Measurements from ENCODE around the gene ACADSB. TPM values are rescaled to one million over a fixed set of nuclear protein-coding genes. Genes with fewer than 3 reads are reported as not detected.

Gene ACADSB
- total RNA-seq, 1 donor from 2014 or later: 27.3 TPM

DNA sequence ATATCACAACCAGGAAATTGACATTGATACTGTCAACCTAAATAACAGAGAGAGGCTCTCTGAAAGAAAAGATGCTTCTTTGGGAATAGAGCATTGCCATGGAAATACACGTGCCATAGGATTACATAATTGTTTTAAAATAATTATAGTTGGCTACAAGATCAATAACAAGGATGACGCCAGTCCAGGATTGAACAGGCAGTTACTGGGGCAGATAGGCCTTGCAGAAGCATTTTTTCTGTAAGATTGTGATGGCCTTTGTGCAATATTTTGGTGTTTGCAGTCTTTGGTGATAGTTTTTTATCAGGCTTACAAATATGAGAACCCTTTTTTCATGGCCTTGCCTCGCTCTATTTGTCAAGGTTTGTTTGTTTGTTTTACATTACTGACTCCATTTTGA lies 10.5 kb downstream of the ACADSB start:
- TF ChIP-seq, protein P1, sequence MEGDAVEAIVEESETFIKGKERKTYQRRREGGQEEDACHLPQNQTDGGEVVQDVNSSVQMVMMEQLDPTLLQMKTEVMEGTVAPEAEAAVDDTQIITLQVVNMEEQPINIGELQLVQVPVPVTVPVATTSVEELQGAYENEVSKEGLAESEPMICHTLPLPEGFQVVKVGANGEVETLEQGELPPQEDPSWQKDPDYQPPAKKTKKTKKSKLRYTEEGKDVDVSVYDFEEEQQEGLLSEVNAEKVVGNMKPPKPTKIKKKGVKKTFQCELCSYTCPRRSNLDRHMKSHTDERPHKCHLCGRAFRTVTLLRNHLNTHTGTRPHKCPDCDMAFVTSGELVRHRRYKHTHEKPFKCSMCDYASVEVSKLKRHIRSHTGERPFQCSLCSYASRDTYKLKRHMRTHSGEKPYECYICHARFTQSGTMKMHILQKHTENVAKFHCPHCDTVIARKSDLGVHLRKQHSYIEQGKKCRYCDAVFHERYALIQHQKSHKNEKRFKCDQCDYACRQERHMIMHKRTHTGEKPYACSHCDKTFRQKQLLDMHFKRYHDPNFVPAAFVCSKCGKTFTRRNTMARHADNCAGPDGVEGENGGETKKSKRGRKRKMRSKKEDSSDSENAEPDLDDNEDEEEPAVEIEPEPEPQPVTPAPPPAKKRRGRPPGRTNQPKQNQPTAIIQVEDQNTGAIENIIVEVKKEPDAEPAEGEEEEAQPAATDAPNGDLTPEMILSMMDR (conservative IDR thresholded peaks at IDR 0.05): no peak
- no peak for DNase-seq (ENCODE audit: extremely low spot score, unreplicated experiment)
- H3K9me3 Mint-ChIP-seq: no peaks in the 10 kb centered on the region
- H3K36me3 Mint-ChIP-seq: no peaks in the 10 kb centered on the region
- H3K27ac Mint-ChIP-seq: no peak overlapping the region
- H3K4me1 Mint-ChIP-seq (ENCODE audit: unreplicated experiment): no peaks in the 10 kb centered on the region
- H3K27me3 Mint-ChIP-seq: no peaks in the 10 kb centered on the region
- no peak overlapping the region for H3K4me3 Mint-ChIP-seq

DNA sequence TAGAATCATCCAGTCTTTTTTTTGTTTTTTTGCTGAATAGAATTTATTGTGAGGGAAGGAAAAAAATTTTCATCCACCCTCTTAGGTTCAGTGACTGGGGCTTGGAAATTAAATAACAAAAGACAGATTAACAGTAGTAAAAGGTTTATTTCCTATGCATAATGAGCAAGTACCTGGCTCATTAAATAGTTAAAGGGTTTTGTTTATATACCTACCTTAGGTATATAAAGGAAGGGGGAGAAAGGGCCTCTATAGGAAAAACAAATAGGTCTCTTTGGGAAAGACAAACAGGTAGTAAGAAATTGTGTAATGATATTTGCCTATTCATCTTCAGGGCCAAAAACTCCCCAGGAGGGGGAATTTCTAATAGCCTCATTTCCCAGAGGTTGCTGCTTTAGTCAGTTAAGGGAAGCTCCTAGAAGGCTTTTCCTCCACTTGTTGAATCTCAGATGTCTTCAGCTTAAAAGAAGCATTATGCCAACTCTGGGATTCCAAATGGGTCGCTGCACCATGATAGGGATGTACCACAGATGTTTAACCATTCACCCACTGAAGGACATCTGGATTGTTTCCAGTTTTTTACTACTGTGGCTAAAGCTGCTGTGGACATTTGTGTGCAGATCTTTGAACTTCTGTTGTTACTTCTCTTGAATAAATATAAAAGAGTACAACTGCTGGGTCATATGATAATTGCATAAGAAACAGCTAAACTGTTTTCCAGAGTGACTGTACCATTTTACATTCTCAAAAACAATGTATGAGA lies 11.3 kb downstream of the ACADSB start:
- no peak overlapping the region for H3K4me3 Mint-ChIP-seq

DNA sequence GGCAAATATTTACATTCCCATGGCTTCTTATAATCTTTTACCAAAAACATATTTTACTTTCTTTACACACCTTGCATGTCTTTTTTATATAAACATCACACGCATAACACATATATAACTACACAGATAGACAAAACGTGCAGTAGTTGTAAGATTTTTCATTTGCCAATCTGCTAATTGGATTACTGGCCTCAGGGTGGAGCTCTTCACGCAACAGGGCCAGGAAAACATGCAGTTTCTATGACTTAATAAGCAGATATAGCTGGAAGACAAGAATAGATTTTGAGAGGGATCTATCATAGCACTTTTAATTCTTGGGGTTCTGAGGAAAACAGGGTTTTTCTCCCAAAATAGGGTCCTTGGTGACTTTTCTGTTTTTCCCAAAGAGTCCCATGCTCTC lies 12.7 kb downstream of the ACADSB start:
- H3K4me1 Mint-ChIP-seq (ENCODE audit: unreplicated experiment): no peaks in the 10 kb centered on the region
- no peak overlapping the region for H3K4me3 Mint-ChIP-seq
- H3K27ac Mint-ChIP-seq: no peak overlapping the region
- no peaks in the 10 kb centered on the region for H3K9me3 Mint-ChIP-seq
- no peak for DNase-seq (ENCODE audit: extremely low spot score, unreplicated experiment)
- no peaks in the 10 kb centered on the region for H3K27me3 Mint-ChIP-seq
- H3K36me3 Mint-ChIP-seq: no peaks in the 10 kb centered on the region
- TF ChIP-seq, protein P1 (conservative IDR thresholded peaks at IDR 0.05): peak; percentile 43

More for the DNA sequence above, 11.3 kb downstream of the ACADSB start:
- Mint-ChIP-seq H3K27me3 (no peaks in the 10 kb centered on the region), H3K9me3 (no peaks in the 10 kb centered on the region), H3K27ac (no peak overlapping the region), H3K36me3 (no peaks in the 10 kb centered on the region), H3K4me1 (ENCODE audit: unreplicated experiment) (no peaks in the 10 kb centered on the region)
- DNase-seq (ENCODE audit: extremely low spot score, unreplicated experiment): no peak
- TF ChIP-seq, protein P1 (conservative IDR thresholded peaks at IDR 0.05): no peak

DNA sequence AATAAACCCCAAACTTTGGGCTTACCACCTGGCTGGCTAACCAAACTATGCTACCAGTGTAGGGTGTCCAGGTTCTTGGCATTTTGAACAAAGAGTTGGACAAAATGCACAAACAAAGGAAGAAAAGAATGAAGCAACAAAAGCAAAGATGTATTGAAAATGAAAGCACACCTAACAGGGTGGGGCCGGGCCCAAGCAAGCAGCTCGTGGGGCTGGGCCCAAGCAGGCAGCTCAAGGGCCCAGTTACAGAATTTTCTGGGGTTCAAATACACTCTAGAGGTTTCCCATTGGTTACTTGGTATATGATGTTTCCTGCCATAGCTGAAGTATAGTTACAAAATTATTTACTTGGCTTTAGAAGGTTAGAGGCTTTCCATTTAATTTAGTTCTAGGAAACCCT lies 15.7 kb downstream of the ACADSB start:
- no peaks in the 10 kb centered on the region for H3K27me3 Mint-ChIP-seq
- no peak for DNase-seq (ENCODE audit: extremely low spot score, unreplicated experiment)

DNA sequence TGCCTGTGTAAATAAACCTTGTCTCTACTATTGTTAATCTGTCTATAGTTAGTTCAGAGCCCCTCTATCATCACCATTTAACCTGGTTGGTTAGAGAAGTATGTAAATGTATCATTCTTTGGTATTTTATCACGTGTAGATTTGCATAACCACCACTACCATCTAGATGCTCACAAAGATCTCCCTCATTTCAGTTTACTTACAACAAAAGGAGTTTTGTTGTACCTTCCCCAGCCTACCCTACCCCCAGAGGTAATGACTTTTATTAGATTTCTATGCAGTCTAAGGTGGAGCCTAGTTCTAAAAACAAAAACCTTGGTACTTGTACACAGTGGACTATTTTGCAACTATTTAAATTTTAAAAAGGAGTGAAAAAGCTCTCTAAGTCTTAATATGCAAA lies 17.5 kb downstream of the ACADSB start:
- no peak for DNase-seq (ENCODE audit: extremely low spot score, unreplicated experiment)
- Mint-ChIP-seq H3K27me3 (no peaks in the 10 kb centered on the region), H3K4me1 (ENCODE audit: unreplicated experiment) (no peaks in the 10 kb centered on the region), H3K27ac (no peak overlapping the region), H3K9me3 (no peaks in the 10 kb centered on the region), H3K36me3 (peaks cover 5% of the 10 kb centered on the region), H3K4me3 (no peak overlapping the region)
- TF ChIP-seq, protein P1 (conservative IDR thresholded peaks at IDR 0.05): no peak

More for the DNA sequence above, 15.7 kb downstream of the ACADSB start:
- H3K27ac Mint-ChIP-seq: no peak overlapping the region
- TF ChIP-seq, protein P1 (conservative IDR thresholded peaks at IDR 0.05): no peak
- no peaks in the 10 kb centered on the region for H3K9me3 Mint-ChIP-seq
- peaks cover 3% of the 10 kb centered on the region for H3K36me3 Mint-ChIP-seq
- no peak overlapping the region for H3K4me3 Mint-ChIP-seq
- H3K4me1 Mint-ChIP-seq (ENCODE audit: unreplicated experiment): no peaks in the 10 kb centered on the region

All from type B pancreatic cell (in vitro differentiated cells).